Measurements from ENCODE around the gene MEX3A. TPM values are rescaled to one million over a fixed set of nuclear protein-coding genes. Genes with fewer than 3 reads are reported as not detected.

Gene MEX3A
- total and polyA plus RNA-seq, 7 donors, result 0.23 to 1.5 (median 0.33) TPM

DNA sequence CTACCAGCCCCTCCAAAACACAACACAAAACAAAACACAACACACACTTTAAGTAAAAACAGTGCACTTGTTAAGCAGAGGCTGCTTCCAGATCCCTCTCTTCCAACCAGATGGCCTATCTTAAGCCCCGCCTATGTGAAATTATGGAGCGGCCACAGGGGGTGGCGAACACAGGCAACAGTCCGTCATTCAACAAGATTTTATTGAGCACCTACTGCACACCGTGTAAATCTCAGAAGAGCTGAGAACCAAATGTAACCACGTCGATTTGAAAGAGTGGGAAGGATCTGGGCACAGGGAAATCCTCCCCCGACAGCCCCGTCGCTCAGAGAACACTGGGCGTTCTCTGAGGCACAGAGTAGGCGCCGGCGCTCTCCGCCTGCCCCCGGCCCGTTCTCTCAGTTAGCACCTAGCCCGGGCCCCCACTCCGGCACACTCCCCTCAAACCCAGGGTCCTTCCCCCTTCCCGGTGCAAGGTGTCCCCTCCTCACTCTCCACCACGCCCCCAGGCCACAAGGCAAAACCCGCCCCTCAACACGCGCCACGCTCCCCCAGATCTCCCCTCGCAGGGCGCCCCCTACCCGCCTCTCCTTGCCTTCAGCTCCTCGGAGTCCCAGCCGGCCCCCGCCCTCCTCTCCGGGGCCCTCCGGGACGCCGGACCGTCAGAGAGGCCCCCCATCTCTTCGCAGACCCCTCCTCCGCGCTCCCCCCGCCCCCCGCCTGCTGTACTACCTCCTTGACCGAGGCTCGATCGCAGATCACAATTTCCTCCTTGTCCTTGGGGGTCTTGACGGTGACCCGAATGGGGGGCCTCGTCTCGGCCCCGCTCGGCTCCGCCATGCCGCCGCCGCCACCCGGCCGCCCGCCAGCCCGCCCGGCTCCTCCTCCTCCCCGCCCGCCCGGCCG is 29.1 kb downstream of the MEX3A start:
- peaks cover 0 to 30% (median 15%) of the 10 kb centered on the region in 4 donors for H3K36me3 ChIP-seq
- H3K9me3 ChIP-seq, result no peaks in the 10 kb centered on the region
- peak; percentile 78 for DNase-seq
- H3K27ac ChIP-seq, result peak overlapping the region; percentile 86 to 97 (median 92)
- 1 to 3% methylated on average over 63 of the region's 63 CpGs for WGBS, 2 donors
- intact Hi-C loops (cut with DNase I), result no loop called here
- TF ChIP-seq POLR2AphosphoS5 (IDR thresholded peaks at IDR 0.05) (no peak), EP300 (IDR thresholded peaks at IDR 0.05) (no peak), POLR2A (IDR thresholded peaks at IDR 0.05) (no peak)
- TF ChIP-seq, protein P1, sequence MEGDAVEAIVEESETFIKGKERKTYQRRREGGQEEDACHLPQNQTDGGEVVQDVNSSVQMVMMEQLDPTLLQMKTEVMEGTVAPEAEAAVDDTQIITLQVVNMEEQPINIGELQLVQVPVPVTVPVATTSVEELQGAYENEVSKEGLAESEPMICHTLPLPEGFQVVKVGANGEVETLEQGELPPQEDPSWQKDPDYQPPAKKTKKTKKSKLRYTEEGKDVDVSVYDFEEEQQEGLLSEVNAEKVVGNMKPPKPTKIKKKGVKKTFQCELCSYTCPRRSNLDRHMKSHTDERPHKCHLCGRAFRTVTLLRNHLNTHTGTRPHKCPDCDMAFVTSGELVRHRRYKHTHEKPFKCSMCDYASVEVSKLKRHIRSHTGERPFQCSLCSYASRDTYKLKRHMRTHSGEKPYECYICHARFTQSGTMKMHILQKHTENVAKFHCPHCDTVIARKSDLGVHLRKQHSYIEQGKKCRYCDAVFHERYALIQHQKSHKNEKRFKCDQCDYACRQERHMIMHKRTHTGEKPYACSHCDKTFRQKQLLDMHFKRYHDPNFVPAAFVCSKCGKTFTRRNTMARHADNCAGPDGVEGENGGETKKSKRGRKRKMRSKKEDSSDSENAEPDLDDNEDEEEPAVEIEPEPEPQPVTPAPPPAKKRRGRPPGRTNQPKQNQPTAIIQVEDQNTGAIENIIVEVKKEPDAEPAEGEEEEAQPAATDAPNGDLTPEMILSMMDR (IDR thresholded peaks at IDR 0.05), result no peak
- H3K4me1 ChIP-seq, result peaks cover 0 to 32% (median 13%) of the 10 kb centered on the region in 4 donors
- H3K27me3 ChIP-seq, result no peaks in the 10 kb centered on the region
- peak overlapping the region; percentile 73 to 94 (median 87) for H3K4me3 ChIP-seq

DNA sequence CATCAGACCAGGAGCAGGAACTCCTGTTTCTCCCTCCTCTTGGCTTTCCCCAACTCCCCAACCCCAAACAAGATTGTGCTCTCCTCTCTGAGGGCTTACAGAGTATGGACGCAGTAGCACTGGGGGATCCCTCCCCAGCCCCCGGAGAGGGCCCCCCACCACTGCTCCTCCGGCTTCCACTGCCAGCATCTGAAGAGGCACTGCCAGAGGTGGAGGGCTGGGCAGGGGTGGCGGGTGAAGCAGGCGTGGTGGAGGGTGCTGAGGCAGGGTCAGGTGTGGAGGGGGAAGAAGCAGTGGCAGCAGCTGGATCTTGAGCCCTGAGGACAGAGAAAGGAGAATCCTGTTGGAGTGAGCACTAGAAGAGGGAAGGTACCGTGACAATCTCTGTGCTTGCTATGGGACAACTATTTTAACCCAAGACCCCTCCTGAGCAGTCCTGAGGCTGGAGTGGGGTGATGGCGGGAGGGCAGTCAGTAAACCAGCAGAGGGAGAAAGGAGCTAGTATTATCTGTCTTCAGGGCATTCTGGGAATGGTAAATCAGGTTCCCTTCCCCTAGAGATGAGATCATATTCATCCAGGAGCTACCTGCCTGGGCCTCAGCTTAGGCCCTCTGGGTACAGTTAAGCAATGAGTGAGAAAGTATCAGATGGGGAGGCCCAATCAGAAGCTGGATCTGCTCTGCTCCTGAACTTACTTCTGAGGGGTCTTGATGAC is 31.1 kb downstream of the MEX3A start:
- intact Hi-C loops (cut with DNase I), result no loop called here
- WGBS, 2 donors, result 94 to 96% methylated on average over 7 of the region's 7 CpGs
- peaks cover 0 to 38% (median 19%) of the 10 kb centered on the region in 4 donors for H3K36me3 ChIP-seq
- no peak for DNase-seq
- H3K4me3 ChIP-seq, result no peak overlapping the region
- no peaks in the 10 kb centered on the region for H3K9me3 ChIP-seq
- no peaks in the 10 kb centered on the region for H3K27me3 ChIP-seq
- no peak overlapping the region for H3K27ac ChIP-seq
- TF ChIP-seq POLR2A (IDR thresholded peaks at IDR 0.05), result no peak
- H3K4me1 ChIP-seq, result peaks cover 0 to 28% (median 12%) of the 10 kb centered on the region in 4 donors

DNA sequence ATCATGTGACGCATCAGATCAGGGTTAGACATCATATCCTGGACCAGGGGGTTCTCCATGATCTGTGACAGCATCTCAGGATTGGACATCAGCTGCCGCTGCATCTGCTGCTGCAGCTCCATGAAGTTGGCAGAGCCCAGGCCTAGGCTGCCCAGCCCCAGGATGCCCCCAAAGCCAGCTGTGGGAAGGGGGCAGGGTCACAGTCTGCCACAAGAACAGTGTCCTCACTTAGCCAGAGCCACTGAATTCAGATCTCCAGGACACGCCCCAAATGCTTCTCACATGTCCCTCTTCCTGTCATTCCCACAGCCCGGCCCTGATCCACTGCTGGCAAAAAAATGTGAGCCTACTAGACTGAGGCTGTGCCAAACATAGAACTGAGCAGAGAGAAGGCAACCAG is 31.9 kb downstream of the MEX3A start:
- H3K27me3 ChIP-seq, result no peaks in the 10 kb centered on the region
- no peaks in the 10 kb centered on the region for H3K9me3 ChIP-seq
- no peak overlapping the region for H3K4me3 ChIP-seq
- TF ChIP-seq EP300 (IDR thresholded peaks at IDR 0.05), result no peak
- TF ChIP-seq, protein P1 (IDR thresholded peaks at IDR 0.05), result no peak
- TF ChIP-seq POLR2AphosphoS5 (IDR thresholded peaks at IDR 0.05), result no peak
- no peak for TF ChIP-seq POLR2A (IDR thresholded peaks at IDR 0.05)
- no peak overlapping the region for H3K27ac ChIP-seq
- peaks cover 0 to 40% (median 19%) of the 10 kb centered on the region in 4 donors for H3K36me3 ChIP-seq
- DNase-seq, result no peak
- WGBS, 2 donors, result 88 to 89% methylated on average over 4 of the region's 4 CpGs
- H3K4me1 ChIP-seq, result peaks cover 0 to 20% (median 8%) of the 10 kb centered on the region in 4 donors
- intact Hi-C loops (cut with DNase I), result no loop called here

DNA sequence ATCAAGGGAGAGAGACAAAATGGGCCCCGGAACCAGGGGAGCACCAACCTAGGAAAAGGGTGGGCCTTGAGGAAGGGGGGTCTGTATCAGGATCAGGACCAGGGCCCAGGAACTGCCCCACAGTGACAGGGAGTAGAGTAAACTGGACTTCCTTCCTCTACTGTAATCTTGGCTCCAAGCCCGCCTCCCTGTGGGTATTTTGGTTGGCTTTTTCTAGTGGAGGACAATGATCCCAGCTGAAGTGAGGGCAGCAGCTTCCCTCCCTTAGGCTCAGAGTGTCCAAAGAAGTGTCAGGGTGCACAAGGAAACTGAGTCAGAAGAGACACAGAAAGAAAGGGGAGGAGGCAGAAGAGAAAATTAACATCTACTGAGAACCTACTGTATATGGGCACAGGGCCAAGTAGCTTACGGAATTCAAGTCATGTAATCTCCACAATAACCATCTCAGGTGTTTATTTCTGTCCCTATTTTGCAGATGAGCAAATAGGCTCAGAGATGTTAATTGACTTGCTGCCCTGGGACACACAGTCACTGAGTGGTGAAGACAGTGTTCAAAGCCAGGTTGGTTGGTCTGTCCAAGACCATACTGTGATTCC is 33.5 kb downstream of the MEX3A start:
- intact Hi-C loops (cut with DNase I), result no loop called here
- no peak for DNase-seq
- H3K4me3 ChIP-seq, result no peak overlapping the region
- peaks cover 0 to 55% (median 25%) of the 10 kb centered on the region in 4 donors for H3K36me3 ChIP-seq
- no peaks in the 10 kb centered on the region for H3K9me3 ChIP-seq
- H3K27ac ChIP-seq, result no peak overlapping the region
- peaks cover 0 to 16% (median 6%) of the 10 kb centered on the region in 4 donors for H3K4me1 ChIP-seq
- H3K27me3 ChIP-seq, result no peaks in the 10 kb centered on the region
- 89 to 90% methylated on average over 3 of the region's 3 CpGs for WGBS, 2 donors
- no peak for TF ChIP-seq EP300 (IDR thresholded peaks at IDR 0.05)
- no peak for TF ChIP-seq POLR2A (IDR thresholded peaks at IDR 0.05)
- no peak for TF ChIP-seq POLR2AphosphoS5 (IDR thresholded peaks at IDR 0.05)
- TF ChIP-seq, protein P1 (IDR thresholded peaks at IDR 0.05), result no peak

DNA sequence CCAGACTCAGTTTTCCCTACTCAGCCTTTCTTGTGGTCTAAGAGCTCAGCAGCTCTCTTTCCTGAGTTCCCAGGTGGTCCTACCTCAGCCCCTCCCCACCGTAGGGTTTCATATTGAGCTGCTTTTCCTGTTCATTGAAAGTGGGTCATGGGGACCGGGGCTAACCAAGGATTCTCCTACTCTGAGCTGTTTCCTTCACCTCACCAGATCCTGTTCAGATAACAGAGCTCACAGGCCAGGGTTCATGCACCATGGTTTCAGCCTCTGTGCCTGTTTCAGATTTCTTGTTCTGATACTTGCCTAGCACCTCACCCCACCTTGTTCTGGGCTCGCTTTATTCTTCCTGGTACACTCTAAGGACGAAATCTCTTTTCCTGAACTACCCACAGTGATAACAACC is 37.2 kb downstream of the MEX3A start:
- intact Hi-C loops (cut with DNase I), result no loop called here
- peaks cover 8 to 85% (median 46%) of the 10 kb centered on the region in 4 donors for H3K36me3 ChIP-seq
- no peaks in the 10 kb centered on the region for H3K9me3 ChIP-seq
- WGBS, 2 donors, result 88 to 92% methylated on average over 4 of the region's 4 CpGs
- H3K27me3 ChIP-seq, result no peaks in the 10 kb centered on the region
- H3K27ac ChIP-seq, result no peak overlapping the region
- no peaks in the 10 kb centered on the region for H3K4me1 ChIP-seq
- H3K4me3 ChIP-seq, result no peak overlapping the region
- no peak for DNase-seq
- TF ChIP-seq EP300 (IDR thresholded peaks at IDR 0.05) (no peak), POLR2AphosphoS5 (IDR thresholded peaks at IDR 0.05) (no peak), POLR2A (IDR thresholded peaks at IDR 0.05) (no peak)
- TF ChIP-seq, protein P1 (IDR thresholded peaks at IDR 0.05), result no peak

All from sigmoid colon (tissue), 7 donors.